ENCODE measurements around the gene SUFU.
"Not testable (repeated sequence)": the region's sequence is repeated elsewhere in the genome, so short reads cannot be mapped to it uniquely, and the experiment has no call there.

Gene SUFU

DNA sequence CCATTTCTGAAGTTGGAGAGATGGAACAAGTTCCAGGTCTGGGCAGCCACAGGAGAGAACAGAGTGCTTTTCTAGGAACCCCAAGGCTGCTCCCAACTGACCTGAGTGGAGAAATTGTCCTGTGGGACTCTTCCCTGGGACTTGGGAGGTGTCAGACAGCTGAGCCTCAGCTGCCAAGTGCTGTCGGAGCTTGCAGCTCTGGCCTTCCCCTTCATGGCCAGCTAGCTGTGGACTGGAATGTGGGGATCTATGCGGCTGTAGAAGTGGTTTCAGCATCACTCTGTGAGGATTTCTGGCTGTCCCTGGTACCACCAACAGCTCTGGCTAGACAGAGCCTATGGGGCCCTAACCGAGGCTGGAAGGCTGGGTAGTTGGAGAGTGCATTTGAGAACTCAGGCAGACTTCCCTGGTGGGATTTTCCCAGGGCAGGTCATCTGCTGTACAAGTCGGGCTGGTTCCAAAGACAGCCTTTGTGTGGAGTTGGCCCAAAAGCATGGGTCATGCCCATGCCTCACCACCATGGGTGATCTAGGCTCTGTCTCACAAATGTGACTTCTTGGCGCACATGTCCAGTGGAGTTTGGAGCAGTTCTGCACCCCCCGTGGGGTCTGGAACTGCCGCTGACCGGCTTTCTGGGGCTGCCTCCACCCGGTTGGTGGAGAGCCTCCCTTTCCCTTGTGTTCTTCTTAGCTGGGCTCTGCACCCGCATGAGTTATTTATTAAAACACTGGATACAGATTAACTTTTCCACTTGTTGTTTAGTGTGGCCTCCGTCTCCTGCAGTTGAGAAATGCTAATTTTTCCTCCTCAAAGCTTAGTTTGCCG, 10.9 kb downstream of the SUFU start:
- DNase-seq (ENCODE audit: low spot score): no peak

DNA sequence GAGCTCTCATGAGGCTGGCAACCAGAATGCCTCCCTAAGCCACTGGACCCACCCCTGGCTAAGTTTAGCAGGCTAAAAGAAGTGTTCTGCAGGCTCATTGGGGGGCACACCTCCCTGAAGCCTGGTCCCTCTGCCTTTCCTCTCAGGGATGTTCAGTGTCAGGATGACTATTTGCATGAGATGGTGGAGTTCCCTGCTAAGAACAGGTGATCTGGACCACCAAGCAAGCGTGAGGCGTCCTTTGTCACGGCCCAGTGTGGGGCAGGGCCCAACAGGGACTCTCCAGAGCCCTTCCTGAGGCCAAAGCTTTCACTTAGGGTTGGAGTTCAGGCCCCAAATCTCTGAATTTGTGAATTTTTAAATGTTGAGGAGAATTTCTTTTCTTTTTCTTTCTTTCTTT, 12.0 kb downstream of the SUFU start:
- DNase-seq (ENCODE audit: low spot score): no peak

DNA sequence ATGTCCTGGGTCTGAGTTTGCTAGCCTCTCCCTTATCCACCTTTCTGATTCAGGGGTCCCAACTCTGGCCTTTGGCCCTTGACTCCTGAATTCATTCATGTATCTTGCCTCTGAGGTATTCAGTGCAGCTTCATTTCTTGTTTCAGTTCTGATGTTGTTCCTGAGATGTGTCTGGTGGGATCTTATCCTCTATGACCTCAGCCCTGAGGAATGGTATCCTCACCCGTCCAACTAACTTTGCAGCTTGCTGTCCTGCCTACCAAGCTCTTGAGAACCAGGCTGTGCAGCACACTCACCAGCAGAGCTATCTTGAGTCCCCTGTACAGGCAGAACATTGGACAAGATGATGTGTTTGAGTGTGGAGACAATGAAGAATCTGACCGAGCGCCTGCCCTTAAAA, 13.8 kb downstream of the SUFU start:
- DNase-seq (ENCODE audit: low spot score): peak; percentile 68

DNA sequence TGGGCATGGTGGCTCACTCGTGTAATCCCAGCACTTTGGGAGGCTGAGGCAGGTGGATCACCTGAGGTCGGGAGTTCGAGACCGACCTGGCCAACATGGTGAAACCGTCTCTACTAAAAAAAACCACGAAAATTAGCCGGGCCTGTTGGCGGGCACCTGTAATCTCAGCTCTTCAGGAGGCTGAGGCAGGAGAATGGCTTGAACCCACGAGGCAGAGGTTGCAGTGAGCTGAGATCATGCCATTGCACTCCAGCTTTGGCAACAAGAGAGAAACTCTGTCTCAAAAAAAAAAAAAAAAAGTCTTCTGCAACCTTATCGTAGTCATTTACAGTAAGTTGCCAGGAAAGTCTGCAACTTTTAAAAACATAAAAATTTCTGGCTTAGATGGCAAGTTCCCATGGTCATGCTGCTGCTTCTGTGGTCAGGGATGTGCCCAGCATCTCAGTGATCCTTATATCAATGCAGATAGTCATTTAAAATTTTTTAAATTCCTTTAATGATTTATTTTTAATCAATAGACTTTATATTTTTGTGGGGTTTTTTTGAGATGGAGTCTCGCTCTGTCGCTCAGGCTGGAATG, 15.6 kb downstream of the SUFU start:
- DNase-seq (ENCODE audit: low spot score): peak; percentile 49

DNA sequence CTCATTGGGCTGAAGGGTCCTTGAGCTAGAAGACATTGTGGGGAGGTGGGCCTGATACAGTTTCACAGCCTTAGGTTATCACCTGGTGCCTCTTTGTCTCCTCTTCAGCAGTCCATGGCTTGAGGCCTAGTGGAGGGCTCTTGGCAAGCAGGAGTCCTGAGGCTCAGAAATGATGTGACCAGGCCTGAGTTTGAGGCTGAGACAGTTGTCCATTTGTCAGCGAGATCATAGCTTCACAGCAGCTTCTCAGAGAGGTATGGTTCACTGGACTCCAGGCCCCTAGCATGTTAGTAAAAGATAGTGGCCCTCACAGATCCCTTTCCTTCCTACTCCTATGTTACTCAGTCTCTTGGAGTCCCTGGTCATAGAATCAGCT, 19.1 kb downstream of the SUFU start:
- DNase-seq (ENCODE audit: low spot score): no peak

DNA sequence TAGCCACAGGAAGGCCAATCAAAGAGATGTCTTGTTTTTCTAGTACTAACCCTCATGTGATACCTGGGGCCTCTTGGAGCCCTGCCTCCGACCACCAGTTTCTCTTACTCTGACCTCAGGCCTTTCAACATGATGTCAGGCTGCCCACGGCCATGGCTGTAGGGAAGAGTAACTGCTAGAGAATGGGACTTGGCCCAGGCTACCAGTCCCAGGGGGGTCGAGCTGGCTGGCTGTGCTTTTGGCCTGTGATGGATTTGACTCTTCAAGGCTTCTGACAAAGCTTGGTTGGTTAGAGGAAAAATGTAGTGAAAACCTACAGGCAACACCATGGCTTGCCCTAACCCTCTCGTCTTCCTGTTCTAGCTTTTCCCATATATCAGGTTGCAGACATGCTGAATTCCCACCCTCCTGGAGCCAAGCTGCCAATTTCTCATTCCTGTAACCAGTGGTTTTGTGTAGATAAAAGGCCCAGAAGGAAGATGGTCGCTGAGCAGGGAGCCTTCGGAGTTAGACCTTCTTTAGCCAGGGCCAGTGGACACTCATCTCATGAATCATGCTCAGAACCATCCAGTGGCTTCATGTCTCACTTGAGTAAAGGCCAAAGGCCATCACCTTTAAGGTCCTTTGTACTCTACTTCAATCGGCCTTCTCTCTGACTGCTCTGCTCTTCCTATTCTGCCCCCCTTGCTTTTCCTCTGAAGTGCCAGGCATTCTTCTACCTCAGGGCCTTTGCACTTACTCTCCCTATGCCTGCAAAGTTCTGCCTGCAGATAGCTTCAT, 19.7 kb downstream of the SUFU start:
- DNase-seq (ENCODE audit: low spot score): peak; percentile 37

DNA sequence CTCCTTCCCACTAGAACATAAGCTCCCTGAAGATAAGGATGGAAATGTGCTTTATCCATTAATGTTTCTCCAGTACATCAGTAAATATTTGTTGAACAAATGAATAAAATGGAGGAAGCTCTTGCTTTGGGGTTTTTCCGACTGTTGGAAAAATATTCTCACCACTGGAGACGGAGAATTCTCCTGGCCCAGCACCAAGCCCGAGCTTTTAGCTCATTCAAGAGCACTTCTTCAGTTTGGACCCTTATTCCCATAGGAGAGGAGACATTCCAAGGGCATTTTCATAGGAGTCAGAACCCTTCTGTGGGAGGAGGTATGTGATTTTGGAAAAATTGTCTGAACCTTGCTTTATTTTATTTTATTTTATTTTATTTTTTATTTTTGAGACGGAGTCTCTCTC, 21.0 kb downstream of the SUFU start:
- DNase-seq (ENCODE audit: low spot score): no peak

DNA sequence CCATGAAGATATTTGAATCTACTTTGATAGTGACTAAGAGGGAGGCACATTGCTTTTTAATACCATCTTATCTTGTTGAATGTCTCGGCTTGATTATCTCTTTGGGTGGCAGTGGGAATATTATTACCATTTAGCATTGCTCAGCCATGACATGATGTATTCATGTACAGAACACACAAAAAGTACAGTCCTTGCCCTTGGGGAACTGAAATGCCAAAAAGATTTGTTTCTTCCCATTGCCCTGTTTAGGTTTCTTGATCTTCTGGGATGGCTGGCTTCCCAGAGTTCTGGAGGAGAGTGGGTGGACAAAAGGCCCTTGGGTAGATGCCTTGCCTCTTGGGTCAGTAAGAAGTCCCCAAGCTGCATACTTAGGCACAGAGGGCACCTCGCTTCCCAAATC, 23.8 kb downstream of the SUFU start:
- no peak for DNase-seq (ENCODE audit: low spot score)

DNA sequence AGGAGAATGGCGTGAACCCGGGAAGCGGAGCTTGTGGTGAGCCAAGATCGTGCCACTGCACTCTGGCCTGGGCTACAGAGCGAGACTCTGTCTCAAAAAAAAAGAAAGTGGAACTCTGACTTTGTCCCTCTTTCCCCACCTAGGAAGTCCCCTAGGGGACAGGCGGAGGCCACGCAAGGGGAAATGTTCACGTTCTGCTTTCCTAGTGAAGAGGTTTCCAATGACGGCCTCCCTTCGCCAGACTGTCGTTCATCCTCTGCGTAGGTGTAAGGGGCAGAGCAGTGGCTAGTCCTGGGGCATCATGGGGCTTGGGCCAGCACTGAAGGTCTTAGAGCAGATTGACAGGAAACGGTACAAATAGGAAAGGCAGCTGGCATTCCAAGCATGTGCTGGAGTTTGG, 30.6 kb downstream of the SUFU start:
- no peak for DNase-seq (ENCODE audit: low spot score)

DNA sequence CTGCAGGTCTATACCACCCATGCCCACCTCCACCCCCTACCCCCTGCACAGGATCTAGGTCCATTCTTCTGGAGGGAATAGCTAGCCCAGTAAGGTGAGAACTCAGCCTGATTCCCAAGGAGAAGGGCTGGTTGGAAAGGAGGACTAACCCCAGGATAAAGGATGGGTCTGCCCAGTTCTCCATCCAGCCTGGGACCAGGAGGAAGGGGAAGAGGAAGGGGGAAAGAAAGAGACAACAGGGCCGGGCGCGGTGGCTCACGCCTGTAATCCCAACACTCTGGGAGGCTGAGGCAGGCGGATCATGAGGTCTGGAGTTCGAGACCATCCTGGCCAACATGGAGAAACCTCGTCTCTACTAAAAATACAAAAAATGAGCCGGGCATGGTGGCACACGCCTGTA, 31.2 kb downstream of the SUFU start:
- DNase-seq (ENCODE audit: low spot score): not testable (repeated sequence)

DNA sequence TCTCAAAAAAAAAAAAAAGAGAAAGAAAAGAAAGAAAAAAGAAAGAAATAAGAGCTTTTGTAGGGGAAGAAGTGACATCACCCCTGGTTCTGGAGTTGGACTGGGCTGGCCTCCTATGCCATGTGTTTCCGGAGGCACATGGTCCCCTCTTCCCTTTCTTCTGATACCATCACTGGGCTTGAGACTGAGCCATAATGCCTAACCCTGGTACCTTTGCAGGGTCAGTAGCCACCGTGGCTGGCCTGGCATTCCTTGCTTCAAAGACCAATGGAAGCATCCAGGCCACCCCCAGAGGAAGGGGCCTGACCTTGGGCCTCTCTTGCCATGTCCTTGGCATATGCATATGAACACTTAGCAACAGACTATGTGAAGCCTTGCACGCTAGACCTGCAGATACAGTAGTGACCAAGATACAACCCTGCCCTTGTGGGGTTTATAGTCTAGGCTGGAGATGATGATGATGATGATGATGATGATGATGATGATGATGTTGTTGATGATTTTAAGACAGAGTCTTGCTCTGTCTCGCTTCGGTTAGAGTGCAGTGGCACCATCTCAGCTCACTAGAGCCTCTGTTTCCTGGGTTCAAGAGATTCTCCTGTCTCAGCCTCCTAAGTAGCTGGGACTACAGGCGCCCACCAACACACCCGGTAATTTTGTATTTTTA, 31.8 kb downstream of the SUFU start:
- DNase-seq (ENCODE audit: low spot score): no peak

DNA sequence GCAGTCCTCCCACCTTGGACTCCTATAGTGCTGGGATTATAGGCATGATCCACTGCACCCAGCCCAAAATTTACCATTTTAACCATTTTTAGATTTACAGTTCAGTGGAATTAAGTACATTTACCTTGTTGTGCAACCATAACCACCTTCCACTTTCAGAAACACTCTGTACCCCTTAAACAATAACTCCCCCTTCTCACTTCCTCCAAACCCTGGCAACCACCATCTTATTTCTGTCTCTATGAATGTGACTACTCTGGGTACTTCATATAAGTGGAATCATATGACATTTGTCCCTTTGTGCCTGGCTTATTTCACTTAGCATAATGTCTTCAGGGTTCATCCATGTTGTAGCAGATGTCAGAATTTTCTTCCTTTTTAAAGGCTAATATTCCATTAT, 33.6 kb downstream of the SUFU start:
- DNase-seq (ENCODE audit: low spot score): no peak

DNA sequence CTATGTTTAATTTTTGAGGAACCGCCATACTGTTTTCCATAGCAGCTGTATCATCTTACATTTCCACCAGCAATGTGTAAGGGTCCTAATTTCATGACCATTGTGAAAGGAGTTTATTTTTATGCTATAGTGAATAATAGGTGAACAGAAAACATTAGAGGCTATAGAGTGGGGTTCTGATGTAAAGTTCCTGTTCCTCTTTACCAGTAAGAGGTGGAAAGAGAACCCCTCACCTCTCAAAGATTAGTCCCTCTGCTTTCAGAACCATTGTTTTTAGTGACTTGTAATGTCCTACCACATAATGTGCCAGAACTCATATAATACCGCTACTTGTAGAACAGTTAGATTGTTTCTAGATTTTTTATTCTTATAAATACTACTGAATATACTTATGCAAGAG, 34.2 kb downstream of the SUFU start:
- no peak for DNase-seq (ENCODE audit: low spot score)

DNA sequence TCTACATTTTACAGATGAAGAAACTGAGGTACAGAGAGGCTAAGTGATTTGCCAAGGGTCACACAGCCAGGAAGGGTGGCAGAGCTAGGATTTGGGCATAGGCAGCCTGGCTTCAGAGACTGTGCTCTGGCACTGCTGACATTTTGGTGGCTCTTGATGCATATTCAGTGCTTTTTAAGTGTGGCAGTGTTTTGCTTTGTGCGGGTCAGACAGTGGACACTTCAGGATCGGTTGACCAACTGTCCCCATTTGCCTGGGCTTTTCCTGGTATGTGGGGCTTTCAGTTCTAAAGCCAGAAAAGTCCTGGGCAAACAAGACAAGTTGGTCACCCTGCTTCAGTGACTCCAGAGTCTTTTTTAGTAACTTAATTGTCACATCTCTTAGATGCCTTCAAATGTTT, 35.0 kb downstream of the SUFU start:
- no peak for DNase-seq (ENCODE audit: low spot score)

DNA sequence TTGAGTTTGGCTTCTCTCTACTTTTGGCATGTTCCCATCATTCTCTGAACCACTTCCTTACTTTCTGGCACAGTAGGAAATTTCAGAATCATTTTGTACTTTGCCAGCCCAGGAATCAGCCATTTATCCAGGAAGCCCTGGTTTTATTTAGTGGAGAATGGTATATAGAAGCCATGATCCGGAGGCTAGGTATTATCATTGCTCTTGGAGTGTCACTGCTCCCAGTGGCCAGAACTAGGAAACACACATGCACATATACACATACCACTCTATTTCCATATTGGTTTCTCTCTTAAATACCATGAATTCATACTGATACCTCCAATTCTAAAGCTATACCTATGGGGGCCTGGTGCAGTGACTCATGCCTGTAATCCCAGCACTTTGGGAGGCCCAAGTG, 36.3 kb downstream of the SUFU start:
- DNase-seq (ENCODE audit: low spot score): no peak

DNA sequence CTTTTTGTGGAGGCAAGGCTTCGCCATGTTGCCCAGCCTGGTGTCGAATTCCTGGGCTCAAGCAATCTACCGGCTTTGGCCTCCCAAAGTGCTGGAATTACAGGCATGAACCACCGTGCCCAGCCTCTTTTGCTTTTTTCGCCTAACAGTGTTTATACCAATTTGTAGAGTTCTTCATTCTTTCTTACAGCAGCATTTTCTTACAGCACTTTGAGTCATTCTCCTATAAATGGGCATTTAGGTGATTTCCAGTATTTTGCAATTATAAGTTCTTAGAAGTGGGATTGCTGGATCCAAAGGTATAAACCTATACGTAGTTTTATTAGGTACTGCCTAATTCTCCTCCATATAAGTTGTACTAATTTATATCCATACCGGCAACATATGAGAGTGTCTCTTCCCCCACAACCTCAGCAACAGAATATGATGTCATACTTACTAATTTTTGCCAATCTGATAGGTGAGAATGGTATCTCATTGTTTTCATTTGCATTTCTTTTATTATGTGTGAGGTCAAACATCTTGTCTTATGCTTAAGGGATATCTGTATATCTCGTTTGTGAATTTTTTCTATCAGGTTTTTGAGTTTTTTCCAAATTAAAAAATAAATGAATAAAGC, 39.1 kb downstream of the SUFU start:
- no peak for DNase-seq (ENCODE audit: low spot score)

DNA sequence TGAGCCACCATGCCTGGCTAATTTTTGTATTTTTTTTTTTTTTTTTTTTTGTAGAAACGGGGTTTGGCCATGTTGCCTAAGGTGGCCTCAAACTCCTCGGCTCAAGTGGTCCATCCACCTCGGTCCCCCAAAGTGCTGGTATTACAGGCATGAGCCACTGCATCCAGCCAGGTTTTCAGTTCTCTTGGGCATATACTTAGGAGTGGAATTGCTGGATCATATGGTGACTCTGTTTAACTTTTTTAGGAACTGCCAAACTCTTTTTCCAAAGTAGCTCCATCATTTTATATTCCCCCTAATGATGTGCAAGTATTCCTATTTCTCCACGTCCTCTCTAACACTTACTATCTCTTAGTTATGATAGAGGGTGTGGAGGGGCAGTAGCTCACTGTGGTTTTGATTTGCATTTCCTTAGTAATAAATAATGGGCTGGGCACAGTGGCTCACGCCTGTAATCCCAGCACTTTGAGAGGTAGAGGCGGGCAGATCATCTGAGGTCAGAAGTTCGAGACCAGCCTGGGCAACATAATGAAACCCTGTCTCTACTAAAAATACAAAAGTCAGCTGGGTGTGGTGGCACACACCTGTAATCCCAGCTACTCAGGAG, 41.6 kb downstream of the SUFU start:
- no peak for DNase-seq (ENCODE audit: low spot score)

DNA sequence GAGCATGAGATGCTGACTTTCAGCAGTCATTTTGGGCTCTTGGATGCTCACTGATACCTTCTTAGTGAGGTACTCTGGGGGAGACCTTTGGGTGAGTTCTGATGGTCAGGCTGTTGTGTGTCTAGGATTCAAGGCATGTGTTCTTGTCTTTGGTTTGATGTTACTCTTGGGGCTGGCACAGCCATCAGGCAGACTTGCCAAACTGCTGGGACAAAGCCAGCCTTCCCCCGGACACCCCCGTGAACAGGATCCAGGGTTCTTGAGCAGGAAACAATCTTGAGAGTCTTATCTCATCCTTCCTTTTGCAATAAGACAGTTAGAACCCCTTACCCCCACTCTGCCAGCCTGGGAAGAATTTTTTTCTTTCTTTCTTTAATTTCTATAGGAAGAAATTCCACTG, 42.2 kb downstream of the SUFU start:
- DNase-seq (ENCODE audit: low spot score): no peak

DNA sequence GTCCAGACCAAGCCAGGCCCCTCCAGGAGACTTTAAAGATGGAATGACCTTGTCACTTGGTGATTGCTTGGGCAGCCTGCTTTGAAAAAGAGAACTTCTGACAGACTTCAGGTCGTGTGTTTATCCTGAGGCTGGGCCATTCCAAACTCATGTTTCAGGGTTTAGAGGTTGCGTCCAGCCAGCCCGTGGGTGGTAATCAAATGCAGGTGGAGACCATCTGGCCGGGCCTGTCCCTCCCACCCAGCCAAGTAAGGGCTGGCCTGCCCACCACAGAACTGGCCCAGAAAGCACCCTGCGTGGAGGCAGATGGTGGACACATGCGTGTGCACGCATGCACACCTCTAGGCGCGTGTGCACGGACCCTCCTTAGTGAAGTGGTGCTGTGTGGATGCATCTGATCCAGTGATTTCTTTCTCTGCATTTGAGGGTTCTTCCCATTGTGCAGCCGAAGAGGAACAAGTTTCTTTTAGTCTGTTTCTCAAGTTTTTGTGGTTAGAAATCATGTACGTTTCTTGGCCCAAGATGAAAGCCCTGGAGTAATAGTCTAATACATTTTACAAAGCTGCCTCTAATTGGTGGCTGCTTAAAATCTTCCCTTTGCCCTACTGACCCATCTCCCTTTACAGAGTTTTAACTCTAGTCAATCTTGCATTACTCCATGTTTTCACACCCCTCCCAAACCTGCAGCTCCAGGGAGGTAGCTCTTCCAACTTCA, 43.0 kb downstream of the SUFU start:
- peak; percentile 87 for DNase-seq (ENCODE audit: low spot score)

DNA sequence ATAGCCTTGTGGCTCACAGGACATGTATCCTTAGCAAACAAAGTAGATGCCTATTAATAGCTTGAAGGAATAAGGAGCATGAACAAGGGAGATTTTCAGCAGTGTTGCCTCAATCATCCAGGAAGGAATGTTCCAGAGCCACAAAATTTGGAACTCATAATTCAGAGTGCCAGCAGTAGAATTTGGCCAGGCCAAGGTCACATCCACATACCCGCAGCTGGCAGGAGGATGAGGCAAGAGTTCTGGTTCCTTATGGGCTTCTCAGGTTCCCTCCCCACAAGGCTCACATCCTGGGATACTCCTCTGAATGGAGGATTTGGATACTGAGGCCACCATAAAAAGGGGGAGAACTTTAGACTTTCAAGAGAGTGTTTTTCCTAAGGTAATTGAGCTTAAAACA, 45.8 kb downstream of the SUFU start:
- no peak for DNase-seq (ENCODE audit: low spot score)

DNA sequence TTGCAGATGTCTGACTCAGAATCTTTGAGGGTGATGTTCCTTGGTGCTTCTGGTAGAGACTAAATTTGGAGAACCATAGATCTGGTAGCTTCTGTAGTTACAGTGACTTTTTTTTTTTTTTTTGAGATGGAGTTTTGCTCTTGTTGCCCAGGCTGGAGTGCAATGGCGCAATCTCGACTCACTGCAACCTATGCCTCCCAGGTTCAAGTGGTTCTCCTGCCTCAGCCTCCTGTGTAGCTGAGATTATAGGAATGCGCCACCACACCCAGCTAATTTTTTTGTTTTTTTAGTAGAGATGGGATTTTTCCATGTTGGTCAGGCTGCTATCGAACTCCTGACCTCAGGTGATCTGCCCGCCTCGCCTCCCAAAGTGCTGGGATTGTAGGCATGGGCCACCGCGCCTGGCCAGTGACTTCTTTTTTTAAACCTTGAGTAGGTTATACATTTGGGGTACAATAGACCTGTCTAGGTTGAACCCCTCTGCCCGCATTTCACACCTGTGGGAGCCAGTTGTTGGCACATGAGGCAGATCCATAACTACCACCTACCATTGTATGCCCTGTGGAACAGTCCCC, 47.0 kb downstream of the SUFU start:
- no peak for DNase-seq (ENCODE audit: low spot score)

All from AG20443 (cell line).